ENCODE results near the gene HPF1. TPM values are rescaled to one million over a fixed set of nuclear protein-coding genes. Genes with fewer than 3 reads are reported as not detected.

The HPF1 gene
- total RNA-seq, 6 experiments from 2014 or later, result 6.9 to 27.0 (median 10.1) TPM

- TF ChIP-seq CTCF (IDR thresholded peaks at IDR 0.05) (no peak), POLR2A (IDR thresholded peaks at IDR 0.05) (no peak)
- Histone ChIP-seq H3K4me3 (no peak overlapping the region), H3K27me3 (no peaks in the 10 kb centered on the region), H3K27ac (no peak overlapping the region), H3K4me1 (no peaks in the 10 kb centered on the region), H3K9me3 (no peaks in the 10 kb centered on the region), H3K36me3 (no peaks in the 10 kb centered on the region)
- no peak for DNase-seq
- intact Hi-C loops (cut with DNase I), result no loop called here
- WGBS (ENCODE audit: insufficient coverage, low coverage, low lambda C conversion rate, missing lambda C conversion rate), result 100% methylated on average over 5 of the region's 5 CpGs
- ATAC-seq, result no peak
Observed at GRCh38 chr4:169730564-169730963, 27.2 kb downstream of the HPF1 start.

DNA sequence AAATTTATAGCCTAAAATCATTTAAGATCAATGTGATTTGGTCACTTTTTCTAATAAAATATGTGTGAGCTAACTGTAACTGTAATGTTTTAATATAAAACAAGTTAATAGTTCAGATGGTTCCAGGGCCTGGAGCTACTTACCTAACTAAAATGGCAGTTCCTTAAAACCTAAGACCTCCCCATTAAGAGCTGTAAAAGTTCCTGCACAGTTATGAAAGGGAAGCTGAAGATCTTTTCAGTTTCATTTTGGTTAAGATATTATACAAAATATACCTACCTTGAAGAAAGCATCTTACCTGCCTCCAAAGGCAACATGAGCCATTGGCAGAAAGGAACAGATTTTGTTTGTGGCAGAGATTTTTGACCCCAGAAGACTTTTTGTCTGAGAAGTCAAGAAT lies 30.1 kb downstream of the HPF1 start:
- Histone ChIP-seq H3K4me1 (no peaks in the 10 kb centered on the region), H3K27me3 (no peaks in the 10 kb centered on the region), H3K4me3 (no peak overlapping the region), H3K27ac (no peak overlapping the region), H3K9me3 (no peaks in the 10 kb centered on the region), H3K36me3 (no peaks in the 10 kb centered on the region)
- no peak for ATAC-seq
- TF ChIP-seq POLR2A (IDR thresholded peaks at IDR 0.05) (no peak), CTCF (IDR thresholded peaks at IDR 0.05) (no peak)
- intact Hi-C loops (cut with DNase I), result no loop called here
- no peak for DNase-seq

DNA sequence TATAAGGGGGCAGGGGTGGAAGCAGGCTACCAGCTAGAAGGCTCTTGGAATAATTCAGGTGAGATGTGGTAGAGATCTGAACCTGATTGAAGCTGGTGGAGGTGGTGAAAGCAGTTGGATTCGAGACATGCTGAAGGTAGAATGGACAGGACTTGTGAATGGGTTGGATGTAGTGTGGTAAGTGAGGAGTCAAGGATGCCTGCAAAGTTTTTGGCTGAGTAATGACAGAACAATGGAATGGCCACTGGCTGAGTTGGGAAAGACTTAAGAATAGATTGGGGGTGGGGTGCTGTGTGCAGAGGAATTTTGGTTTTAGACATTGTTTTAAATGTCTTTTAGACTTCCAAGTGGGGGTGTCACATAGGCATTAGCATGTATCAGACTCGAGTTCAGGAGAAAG lies 33.5 kb downstream of the HPF1 start:
- Histone ChIP-seq H3K9me3 (no peaks in the 10 kb centered on the region), H3K36me3 (no peaks in the 10 kb centered on the region), H3K4me1 (no peaks in the 10 kb centered on the region), H3K27ac (no peak overlapping the region), H3K27me3 (no peaks in the 10 kb centered on the region), H3K4me3 (no peak overlapping the region)
- TF ChIP-seq CTCF (IDR thresholded peaks at IDR 0.05), result no peak
- TF ChIP-seq POLR2A (IDR thresholded peaks at IDR 0.05), result no peak
- 70% methylated on average over 2 of the region's 2 CpGs for WGBS (ENCODE audit: insufficient coverage, low coverage, low lambda C conversion rate, missing lambda C conversion rate)
- ATAC-seq (no peak), DNase-seq (no peak)
- intact Hi-C loops (cut with DNase I), result no loop called here

DNA sequence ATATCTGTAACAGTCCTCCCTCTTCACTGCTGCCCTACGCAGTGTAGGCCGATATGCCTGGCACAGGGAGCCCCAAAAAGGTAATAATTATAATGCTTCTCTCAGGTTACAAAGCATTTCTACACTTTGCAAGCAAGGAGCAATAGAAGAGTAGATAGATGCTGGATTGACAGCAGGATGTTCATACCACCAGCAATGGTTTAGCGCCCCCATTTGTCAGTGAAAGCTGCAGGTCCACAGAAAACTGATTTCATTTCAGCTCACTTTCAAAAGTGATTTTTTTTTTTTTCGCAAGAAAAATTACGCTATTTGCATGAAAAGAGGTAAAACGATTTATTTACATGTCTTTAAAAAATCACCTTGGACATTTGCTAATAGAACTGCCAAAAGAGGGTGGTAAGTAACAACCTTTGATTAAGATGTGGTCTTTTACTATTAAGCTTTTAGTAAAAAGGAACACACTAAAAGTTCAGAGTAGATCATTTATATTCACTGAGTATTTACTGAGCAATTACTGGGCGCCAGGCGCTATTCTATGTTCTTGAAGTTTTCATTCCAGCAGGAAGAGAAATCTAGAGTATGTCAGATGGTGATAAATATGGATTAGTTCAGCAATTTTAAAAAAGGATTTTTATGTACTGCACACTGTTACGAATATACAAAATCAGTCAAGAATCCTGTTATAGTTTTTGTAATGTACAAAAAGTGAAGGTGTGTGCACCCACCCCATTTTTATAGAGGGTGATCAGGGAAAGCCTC lies 34.4 kb downstream of the HPF1 start:
- Histone ChIP-seq H3K27me3 (no peaks in the 10 kb centered on the region), H3K27ac (no peak overlapping the region), H3K4me3 (no peak overlapping the region), H3K36me3 (no peaks in the 10 kb centered on the region), H3K9me3 (no peaks in the 10 kb centered on the region), H3K4me1 (no peaks in the 10 kb centered on the region)
- 75% methylated on average over 9 of the region's 9 CpGs for WGBS (ENCODE audit: insufficient coverage, low coverage, low lambda C conversion rate, missing lambda C conversion rate)
- no peak for DNase-seq
- ATAC-seq, result peak; percentile 48 to 61 (median 53)
- intact Hi-C loops (cut with DNase I), result no loop called here
- TF ChIP-seq POLR2A (IDR thresholded peaks at IDR 0.05) (no peak), CTCF (IDR thresholded peaks at IDR 0.05) (peak in 3 of 4 donors; percentile 10 to 44 (median 42))
